Measurements from ENCODE around the gene PTPRZ1.

DNA sequence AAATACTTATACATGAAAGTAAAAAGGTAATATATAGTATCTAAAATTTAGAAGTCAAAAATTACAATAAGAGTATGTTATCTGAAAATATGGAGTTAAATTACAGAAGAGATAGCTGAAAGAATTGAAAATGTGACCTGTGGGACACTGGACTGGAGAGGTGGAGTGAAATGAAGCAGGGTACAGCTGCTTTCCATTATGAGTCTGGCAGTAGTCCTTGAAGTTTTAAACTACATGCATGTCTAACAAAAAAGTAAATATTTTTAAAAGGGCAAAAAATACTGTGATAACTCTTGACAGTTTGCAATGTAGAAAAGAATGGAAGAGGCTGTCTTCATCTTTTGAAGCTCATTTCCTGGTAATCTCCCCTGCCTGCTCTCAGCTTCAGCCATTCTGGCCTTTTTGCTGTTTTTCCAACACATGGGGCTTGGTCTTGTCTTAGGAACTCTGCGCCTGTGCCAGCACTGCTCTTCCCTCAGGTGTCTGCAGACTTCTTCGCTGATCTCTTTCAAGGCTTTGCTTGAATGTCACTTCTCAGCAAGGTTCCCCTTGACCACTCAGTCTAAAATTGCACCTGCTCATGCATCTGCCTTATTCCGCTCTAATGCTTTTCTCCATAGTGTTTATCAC, 36.9 kb downstream of the PTPRZ1 start:
- TF ChIP-seq POLR2A (IDR thresholded peaks at IDR 0.05; ENCODE audit: low read length) (no peak), GATA1 (IDR thresholded peaks at IDR 0.05; ENCODE audit: low read depth, low read length) (no peak)

Measured in erythroblast (primary cell).